HL-60 (cell line): ENCODE results near the gene GRPEL2.

ENCODE experiments used
- POLR2AphosphoS5 ChIP-seq: IDR thresholded peaks from 2 replicates; pipeline ENCODE4 v1.6.1; 2012; ENCODE audit warnings: low read depth
- SPI1 ChIP-seq: IDR thresholded peaks from 2 replicates; pipeline ENCODE4 v1.6.1; 2012; ENCODE audit warnings: low read depth, mild to moderate bottlenecking, borderline replicate concordance
- TF ChIP-seq, protein P1 (sequence below): IDR thresholded peaks from one replicate; pipeline ENCODE4 v1.5.1; 2011; ENCODE audit warnings: low read length, control low read depth, inconsistent platforms; ENCODE audit not compliant: insufficient read depth
- TF ChIP-seq, protein P2 (sequence below): IDR thresholded peaks from 2 replicates; pipeline ENCODE4 v1.6.1; 2012; ENCODE audit warnings: low read depth; ENCODE audit not compliant: insufficient replicate concordance

DNA sequence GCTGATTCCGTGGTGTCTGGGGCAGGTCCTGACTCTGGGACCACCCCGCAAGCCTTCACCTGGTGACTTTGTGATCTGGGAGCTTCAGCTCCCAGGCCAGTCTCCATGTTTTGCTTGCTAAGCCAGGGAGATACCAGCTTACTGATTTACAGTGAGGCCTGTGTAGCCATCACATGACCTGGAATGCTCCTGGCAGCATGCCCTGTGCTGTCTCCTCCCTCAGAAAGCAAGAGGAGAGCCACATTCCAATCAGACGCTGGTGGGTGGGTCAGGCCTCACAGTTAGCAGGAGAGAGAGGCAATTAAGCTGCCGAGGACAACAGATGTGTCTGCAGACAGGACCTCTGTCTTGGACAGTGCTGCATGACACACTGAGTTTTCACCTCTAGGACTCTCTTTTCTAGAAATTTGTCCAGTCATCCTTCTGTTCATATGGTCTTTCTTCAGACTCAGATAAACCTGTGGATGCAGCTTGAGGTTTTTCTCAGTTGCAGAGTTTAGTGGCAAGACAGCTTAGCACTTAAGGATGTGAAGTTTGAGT is 24.4 kb upstream of the GRPEL2 start:
- TF ChIP-seq, protein P1, sequence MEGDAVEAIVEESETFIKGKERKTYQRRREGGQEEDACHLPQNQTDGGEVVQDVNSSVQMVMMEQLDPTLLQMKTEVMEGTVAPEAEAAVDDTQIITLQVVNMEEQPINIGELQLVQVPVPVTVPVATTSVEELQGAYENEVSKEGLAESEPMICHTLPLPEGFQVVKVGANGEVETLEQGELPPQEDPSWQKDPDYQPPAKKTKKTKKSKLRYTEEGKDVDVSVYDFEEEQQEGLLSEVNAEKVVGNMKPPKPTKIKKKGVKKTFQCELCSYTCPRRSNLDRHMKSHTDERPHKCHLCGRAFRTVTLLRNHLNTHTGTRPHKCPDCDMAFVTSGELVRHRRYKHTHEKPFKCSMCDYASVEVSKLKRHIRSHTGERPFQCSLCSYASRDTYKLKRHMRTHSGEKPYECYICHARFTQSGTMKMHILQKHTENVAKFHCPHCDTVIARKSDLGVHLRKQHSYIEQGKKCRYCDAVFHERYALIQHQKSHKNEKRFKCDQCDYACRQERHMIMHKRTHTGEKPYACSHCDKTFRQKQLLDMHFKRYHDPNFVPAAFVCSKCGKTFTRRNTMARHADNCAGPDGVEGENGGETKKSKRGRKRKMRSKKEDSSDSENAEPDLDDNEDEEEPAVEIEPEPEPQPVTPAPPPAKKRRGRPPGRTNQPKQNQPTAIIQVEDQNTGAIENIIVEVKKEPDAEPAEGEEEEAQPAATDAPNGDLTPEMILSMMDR: no peak
- TF ChIP-seq, protein P2, sequence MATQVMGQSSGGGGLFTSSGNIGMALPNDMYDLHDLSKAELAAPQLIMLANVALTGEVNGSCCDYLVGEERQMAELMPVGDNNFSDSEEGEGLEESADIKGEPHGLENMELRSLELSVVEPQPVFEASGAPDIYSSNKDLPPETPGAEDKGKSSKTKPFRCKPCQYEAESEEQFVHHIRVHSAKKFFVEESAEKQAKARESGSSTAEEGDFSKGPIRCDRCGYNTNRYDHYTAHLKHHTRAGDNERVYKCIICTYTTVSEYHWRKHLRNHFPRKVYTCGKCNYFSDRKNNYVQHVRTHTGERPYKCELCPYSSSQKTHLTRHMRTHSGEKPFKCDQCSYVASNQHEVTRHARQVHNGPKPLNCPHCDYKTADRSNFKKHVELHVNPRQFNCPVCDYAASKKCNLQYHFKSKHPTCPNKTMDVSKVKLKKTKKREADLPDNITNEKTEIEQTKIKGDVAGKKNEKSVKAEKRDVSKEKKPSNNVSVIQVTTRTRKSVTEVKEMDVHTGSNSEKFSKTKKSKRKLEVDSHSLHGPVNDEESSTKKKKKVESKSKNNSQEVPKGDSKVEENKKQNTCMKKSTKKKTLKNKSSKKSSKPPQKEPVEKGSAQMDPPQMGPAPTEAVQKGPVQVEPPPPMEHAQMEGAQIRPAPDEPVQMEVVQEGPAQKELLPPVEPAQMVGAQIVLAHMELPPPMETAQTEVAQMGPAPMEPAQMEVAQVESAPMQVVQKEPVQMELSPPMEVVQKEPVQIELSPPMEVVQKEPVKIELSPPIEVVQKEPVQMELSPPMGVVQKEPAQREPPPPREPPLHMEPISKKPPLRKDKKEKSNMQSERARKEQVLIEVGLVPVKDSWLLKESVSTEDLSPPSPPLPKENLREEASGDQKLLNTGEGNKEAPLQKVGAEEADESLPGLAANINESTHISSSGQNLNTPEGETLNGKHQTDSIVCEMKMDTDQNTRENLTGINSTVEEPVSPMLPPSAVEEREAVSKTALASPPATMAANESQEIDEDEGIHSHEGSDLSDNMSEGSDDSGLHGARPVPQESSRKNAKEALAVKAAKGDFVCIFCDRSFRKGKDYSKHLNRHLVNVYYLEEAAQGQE: no peak
- TF ChIP-seq POLR2AphosphoS5 (no peak), SPI1 (no peak)
